ENCODE measurements around the gene TH. TPM values are rescaled to one million over a fixed set of nuclear protein-coding genes. Genes with fewer than 3 reads are reported as not detected.

Gene TH
- total RNA-seq, 4 donors from 2014 or later = 0.27 TPM; not detected in 2

DNA sequence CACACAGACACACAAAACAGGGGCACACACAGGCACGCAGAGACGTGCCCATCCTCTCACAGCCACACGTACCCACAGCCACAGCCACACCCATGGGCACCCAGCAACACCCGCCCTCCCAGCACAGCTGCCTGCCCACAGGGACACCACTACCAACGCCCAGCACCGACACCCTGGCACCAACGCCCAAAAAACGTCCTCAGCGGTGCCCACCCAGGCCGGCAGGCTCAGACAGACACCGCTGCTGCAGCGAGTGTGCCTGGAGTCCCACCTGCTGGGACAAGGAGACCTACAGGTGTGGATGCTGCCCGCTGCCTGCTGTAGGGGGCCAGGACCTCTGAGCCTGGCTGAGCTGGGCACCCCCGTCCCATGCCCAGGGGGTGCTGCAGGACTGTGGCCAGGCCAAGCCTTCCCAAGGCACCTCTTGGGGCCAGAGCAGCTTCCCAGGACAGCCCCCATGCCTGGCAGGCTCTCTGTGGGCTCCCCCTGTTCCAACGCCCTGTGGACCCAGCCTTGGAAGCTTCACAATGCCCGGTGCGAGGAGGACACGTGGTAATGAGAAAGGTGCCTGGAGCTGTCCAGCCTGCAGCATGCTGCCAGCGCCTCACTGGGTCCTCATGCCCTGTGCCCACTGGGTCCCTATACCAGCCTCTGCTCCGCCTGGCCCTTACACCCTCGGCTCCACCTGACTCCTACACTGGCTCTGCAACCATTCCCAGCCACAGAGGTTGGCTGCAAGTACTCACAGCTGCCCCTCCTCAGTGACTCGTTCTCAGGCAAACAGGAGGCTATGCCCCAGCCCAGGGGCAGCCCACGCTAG, 45.8 kb upstream of the TH start:
- Histone ChIP-seq H3K4me1 (no peaks in the 10 kb centered on the region), H3K27me3 (peaks cover 51% of the 10 kb centered on the region), H3K27ac (no peak overlapping the region), H3K4me3 (no peak overlapping the region), H3K36me3 (no peaks in the 10 kb centered on the region), H3K9me3 (no peaks in the 10 kb centered on the region)
- no peak for ATAC-seq
- TF ChIP-seq, protein P1, sequence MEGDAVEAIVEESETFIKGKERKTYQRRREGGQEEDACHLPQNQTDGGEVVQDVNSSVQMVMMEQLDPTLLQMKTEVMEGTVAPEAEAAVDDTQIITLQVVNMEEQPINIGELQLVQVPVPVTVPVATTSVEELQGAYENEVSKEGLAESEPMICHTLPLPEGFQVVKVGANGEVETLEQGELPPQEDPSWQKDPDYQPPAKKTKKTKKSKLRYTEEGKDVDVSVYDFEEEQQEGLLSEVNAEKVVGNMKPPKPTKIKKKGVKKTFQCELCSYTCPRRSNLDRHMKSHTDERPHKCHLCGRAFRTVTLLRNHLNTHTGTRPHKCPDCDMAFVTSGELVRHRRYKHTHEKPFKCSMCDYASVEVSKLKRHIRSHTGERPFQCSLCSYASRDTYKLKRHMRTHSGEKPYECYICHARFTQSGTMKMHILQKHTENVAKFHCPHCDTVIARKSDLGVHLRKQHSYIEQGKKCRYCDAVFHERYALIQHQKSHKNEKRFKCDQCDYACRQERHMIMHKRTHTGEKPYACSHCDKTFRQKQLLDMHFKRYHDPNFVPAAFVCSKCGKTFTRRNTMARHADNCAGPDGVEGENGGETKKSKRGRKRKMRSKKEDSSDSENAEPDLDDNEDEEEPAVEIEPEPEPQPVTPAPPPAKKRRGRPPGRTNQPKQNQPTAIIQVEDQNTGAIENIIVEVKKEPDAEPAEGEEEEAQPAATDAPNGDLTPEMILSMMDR (IDR thresholded peaks at IDR 0.05) = no peak
- no peak for TF ChIP-seq POLR2AphosphoS5 (IDR thresholded peaks at IDR 0.05)
- TF ChIP-seq POLR2A (IDR thresholded peaks at IDR 0.05) = no peak
- no peak for TF ChIP-seq EP300 (IDR thresholded peaks at IDR 0.05)
- WGBS, 2 donors (ENCODE audit: low coverage in 1 of 2) = 40 to 58% methylated on average over 2 to 6 of the region's 23 CpGs

DNA sequence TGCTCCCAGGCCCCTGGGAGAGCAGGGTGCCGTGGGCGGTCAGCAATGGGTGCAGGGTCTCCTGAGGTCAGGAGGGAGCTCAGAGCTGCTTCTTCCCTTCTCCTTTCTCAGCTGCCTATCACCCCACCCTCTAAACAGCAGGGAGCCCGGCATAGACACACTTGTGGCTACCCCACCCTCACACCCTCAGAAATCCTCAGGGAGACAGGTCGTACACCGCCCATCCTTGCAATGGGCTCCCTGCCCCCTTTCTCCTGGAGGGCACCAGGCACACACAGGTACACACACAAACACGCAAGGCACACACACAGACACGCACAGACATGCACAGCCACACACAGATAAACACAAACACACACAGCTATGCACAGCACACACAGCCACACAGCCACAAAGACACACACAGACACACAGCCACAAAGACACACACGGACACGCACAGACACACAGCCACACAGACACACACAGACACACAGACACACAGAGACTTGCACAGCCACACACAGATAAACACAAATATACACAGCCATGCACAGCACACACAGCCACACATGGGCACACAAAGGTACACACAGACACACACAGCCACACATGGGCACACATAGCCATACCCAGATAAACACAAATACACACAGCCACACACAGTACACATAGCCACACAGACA, 44.9 kb upstream of the TH start:
- TF ChIP-seq, protein P1 (IDR thresholded peaks at IDR 0.05) = no peak
- TF ChIP-seq POLR2AphosphoS5 (IDR thresholded peaks at IDR 0.05) (no peak), EP300 (IDR thresholded peaks at IDR 0.05) (no peak)
- no peak for ATAC-seq
- Histone ChIP-seq H3K4me1 (no peaks in the 10 kb centered on the region), H3K9me3 (no peaks in the 10 kb centered on the region), H3K27ac (no peak overlapping the region), H3K4me3 (no peak overlapping the region), H3K27me3 (peaks cover 44% of the 10 kb centered on the region), H3K36me3 (no peaks in the 10 kb centered on the region)
- 67% methylated on average over 1 of the region's 9 CpGs; no CpG with 5 or more reads in 1 of the 2 donors for WGBS, 2 donors (ENCODE audit: low coverage in 1 of 2)

DNA sequence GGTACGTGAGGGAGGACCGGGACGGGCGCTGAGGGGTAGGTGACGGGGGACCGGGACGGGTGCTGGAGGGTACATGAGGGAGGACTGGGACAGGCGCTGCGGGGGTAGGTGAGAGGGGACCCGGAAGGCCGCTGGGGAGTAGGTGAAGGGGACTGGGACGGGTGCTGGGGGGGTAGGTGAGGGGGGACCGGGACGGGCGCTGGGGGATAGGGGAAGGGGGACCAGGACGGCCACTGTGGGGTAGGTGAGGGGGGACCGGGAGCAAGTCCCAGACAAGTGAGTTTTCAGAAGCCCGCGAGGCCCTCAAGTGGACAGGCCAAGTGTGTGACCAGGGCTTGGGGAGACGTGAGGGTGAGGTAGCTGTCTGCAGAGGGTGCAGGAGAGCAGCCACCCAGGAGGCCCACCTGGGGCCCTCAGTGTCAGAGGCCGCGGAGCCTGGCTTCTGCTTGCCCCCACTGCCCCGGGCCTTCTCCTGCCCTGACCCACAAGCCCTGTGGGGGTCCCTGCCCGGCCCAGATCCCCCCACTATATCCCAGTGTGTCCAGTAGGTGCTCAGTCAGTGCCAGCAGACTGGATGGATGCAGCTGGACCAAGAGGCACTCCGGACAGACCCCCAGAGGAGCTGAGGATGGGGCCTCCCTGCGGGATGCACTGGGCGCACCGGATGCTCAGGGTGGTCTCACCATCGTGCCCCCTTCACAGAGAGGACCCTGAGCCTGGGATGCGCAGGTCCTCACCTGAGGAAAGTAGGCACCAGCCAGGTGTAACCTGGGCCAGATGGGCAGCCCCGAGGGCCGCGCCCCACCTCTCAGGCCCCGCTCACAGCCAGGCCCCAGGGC, 44.2 kb upstream of the TH start:
- H3K4me3 ChIP-seq = no peak overlapping the region
- H3K4me1 ChIP-seq = no peaks in the 10 kb centered on the region
- TF ChIP-seq EP300 (IDR thresholded peaks at IDR 0.05) = no peak
- no peak for TF ChIP-seq POLR2AphosphoS5 (IDR thresholded peaks at IDR 0.05)
- no peak for TF ChIP-seq POLR2A (IDR thresholded peaks at IDR 0.05)
- TF ChIP-seq, protein P1 (IDR thresholded peaks at IDR 0.05) = no peak
- H3K27ac ChIP-seq = no peak overlapping the region
- H3K36me3 ChIP-seq = no peaks in the 10 kb centered on the region
- peaks cover 41% of the 10 kb centered on the region for H3K27me3 ChIP-seq
- no peaks in the 10 kb centered on the region for H3K9me3 ChIP-seq
- ATAC-seq = no peak
- 82 to 83% methylated on average over 4 to 19 of the region's 34 CpGs for WGBS, 2 donors (ENCODE audit: low coverage in 1 of 2)

DNA sequence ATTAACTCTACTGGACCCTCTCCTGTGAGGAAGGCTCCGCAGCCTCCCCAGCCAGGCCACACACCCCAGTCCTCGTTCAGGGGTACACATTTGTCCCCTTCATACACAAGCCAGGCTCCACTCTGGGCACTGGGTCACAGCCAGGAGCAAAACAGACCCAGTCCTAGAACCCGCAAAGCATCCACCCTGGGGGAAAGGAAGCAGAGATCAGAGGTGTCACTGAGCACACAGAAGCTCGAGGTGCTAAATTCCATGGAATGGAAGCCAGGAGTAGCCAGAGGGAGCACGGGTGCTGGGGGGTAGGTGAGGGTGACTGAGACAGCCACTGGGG, 43.6 kb upstream of the TH start:
- ATAC-seq = no peak
- Histone ChIP-seq H3K36me3 (no peaks in the 10 kb centered on the region), H3K27ac (no peak overlapping the region), H3K4me1 (no peaks in the 10 kb centered on the region), H3K9me3 (no peaks in the 10 kb centered on the region), H3K4me3 (no peak overlapping the region), H3K27me3 (peaks cover 43% of the 10 kb centered on the region)
- 53 to 100% methylated on average over 2 to 3 of the region's 5 CpGs for WGBS, 2 donors (ENCODE audit: low coverage in 1 of 2)
- TF ChIP-seq POLR2AphosphoS5 (IDR thresholded peaks at IDR 0.05) (no peak), POLR2A (IDR thresholded peaks at IDR 0.05) (no peak), EP300 (IDR thresholded peaks at IDR 0.05) (no peak)
- TF ChIP-seq, protein P1 (IDR thresholded peaks at IDR 0.05) = no peak

All from gastroesophageal sphincter (tissue), 4 donors.